Measurements from ENCODE around the gene DNAJC5.

GRCh38 chr20:63859166-63859699 lies 35.7 kb upstream of the DNAJC5 start:
- no peak for TF ChIP-seq CTCF (IDR thresholded peaks at IDR 0.05; ENCODE audit: low read depth, low read length, poor library complexity, severe bottlenecking)
- no peak for TF ChIP-seq EZH2phosphoT487 (IDR thresholded peaks at IDR 0.05; ENCODE audit: borderline replicate concordance, low read length)

Data from DOHH2 (cell line).